ENCODE data around the gene ZNF792.
"Not testable (repeated sequence)": the region's sequence is repeated elsewhere in the genome, so short reads cannot be mapped to it uniquely, and the experiment has no call there.

ZNF792 gene

GRCh38 chr19:34963573-34964406 is at the start of gene ZNF792:
Gene ZNF792 (minus strand): TSS chr19:34964229. CDS start chr19:34963662, 567 bp downstream.
- DNase-seq = peak; percentile 25

- peak; percentile 67 for DNase-seq
Observed at GRCh38 chr19:35013041-35013819, 49.2 kb upstream of the ZNF792 start.

GRCh38 chr19:35011737-35012682 is 48.0 kb upstream of the ZNF792 start:
- DNase-seq = no peak

- no peak for DNase-seq
Observed at GRCh38 chr19:35011091-35011689, 47.2 kb upstream of the ZNF792 start.

- DNase-seq = peak; percentile 29
Observed at GRCh38 chr19:35009424-35010415, 45.7 kb upstream of the ZNF792 start.

- DNase-seq = no peak
Observed at GRCh38 chr19:35008891-35009341, 44.9 kb upstream of the ZNF792 start.

GRCh38 chr19:35007427-35007826 is 43.4 kb upstream of the ZNF792 start:
- not testable (repeated sequence) for DNase-seq

- no peak for DNase-seq
Observed at GRCh38 chr19:35006999-35007365, 43.0 kb upstream of the ZNF792 start.

- DNase-seq = no peak
Observed at GRCh38 chr19:35006342-35006998, 42.4 kb upstream of the ZNF792 start.

- DNase-seq = not testable (repeated sequence)
Observed at GRCh38 chr19:35006007-35006341, 41.9 kb upstream of the ZNF792 start.

GRCh38 chr19:35005256-35005977 is 41.4 kb upstream of the ZNF792 start:
- no peak for DNase-seq

GRCh38 chr19:35004517-35005255 is 40.7 kb upstream of the ZNF792 start:
- no peak for DNase-seq

- DNase-seq = no peak
Observed at GRCh38 chr19:35002037-35002535, 38.1 kb upstream of the ZNF792 start.

GRCh38 chr19:35000647-35001501 is 36.8 kb upstream of the ZNF792 start:
- peak; percentile 70 for DNase-seq

GRCh38 chr19:35000338-35000646 is 36.3 kb upstream of the ZNF792 start:
- DNase-seq = no peak

GRCh38 chr19:34999498-35000337 is 35.7 kb upstream of the ZNF792 start, which contains the start of gene GRAMD1A:
Gene GRAMD1A (plus strand): TSS chr19:35000323. CDS start chr19:35000479, 156 bp downstream.
- peak; percentile 92 for DNase-seq

Measured in inflammatory macrophage treated with lipopolysaccharide for 4 hours (primary cell).